ENCODE results near the gene RNFT2.
"Not testable (repeated sequence)": the region's sequence is repeated elsewhere in the genome, so short reads cannot be mapped to it uniquely, and the experiment has no call there.

RNFT2 gene

GRCh38 chr12:116774020-116774419 lies 35.9 kb downstream of the RNFT2 start:
- TF ChIP-seq CTCF (IDR thresholded peaks at IDR 0.05; ENCODE audit: insufficient read depth, low read depth, low read length, missing control alignments), result no peak
- no peak for DNase-seq (ENCODE audit: low read depth)
- H3K4me3 ChIP-seq (ENCODE audit: low read length), result no peak overlapping the region

- H3K4me3 ChIP-seq (ENCODE audit: low read length), result no peak overlapping the region
- no peak for TF ChIP-seq CTCF (IDR thresholded peaks at IDR 0.05; ENCODE audit: insufficient read depth, low read depth, low read length, missing control alignments)
- DNase-seq (ENCODE audit: low read depth), result no peak
These were observed 39.1 kb downstream of the RNFT2 start for GRCh38 chr12:116777245-116777644.

- no peak overlapping the region for H3K4me3 ChIP-seq (ENCODE audit: low read length)
- no peak for TF ChIP-seq CTCF (IDR thresholded peaks at IDR 0.05; ENCODE audit: insufficient read depth, low read depth, low read length, missing control alignments)
- DNase-seq (ENCODE audit: low read depth), result no peak
These were observed 41.5 kb downstream of the RNFT2 start for GRCh38 chr12:116779597-116779996.

- TF ChIP-seq CTCF (IDR thresholded peaks at IDR 0.05; ENCODE audit: insufficient read depth, low read depth, low read length, missing control alignments), result no peak
- H3K4me3 ChIP-seq (ENCODE audit: low read length), result no peak overlapping the region
- DNase-seq (ENCODE audit: low read depth), result no peak
These were observed 42.8 kb downstream of the RNFT2 start for GRCh38 chr12:116780942-116781341.

- no peak for TF ChIP-seq CTCF (IDR thresholded peaks at IDR 0.05; ENCODE audit: insufficient read depth, low read depth, low read length, missing control alignments)
- no peak overlapping the region for H3K4me3 ChIP-seq (ENCODE audit: low read length)
- DNase-seq (ENCODE audit: low read depth), result no peak
These were observed 45.6 kb downstream of the RNFT2 start for GRCh38 chr12:116783525-116784237.

- no peak for DNase-seq (ENCODE audit: low read depth)
- no peak for TF ChIP-seq CTCF (IDR thresholded peaks at IDR 0.05; ENCODE audit: insufficient read depth, low read depth, low read length, missing control alignments)
- H3K4me3 ChIP-seq (ENCODE audit: low read length), result no peak overlapping the region
These were observed 46.1 kb downstream of the RNFT2 start for GRCh38 chr12:116784238-116784612.

- DNase-seq (ENCODE audit: low read depth); H3K4me3 ChIP-seq (ENCODE audit: low read length): not testable (repeated sequence)
These were observed 51.4 kb downstream of the RNFT2 start for GRCh38 chr12:116789562-116789961.
